Parathyroid adenoma (tissue), 2 donors: Measurements from ENCODE around the gene ECM1.

ENCODE experiments used
- H2AFZ ChIP-seq: fragments of 300-600 bp; sonication (generic); one replicate; pipeline ENCODE4 v1.7.0; 2017; ENCODE audit warnings: antibody characterized with exemption, mild to moderate bottlenecking
- H3K27ac ChIP-seq: fragments of 300-600 bp; sonication (generic); one replicate; pipeline ENCODE4 v1.7.0; 2017
- H3K27me3 ChIP-seq: fragments of 300-600 bp; sonication (generic); one replicate; pipeline ENCODE4 v1.7.0; 2017; ENCODE audit warnings: low read length; ENCODE audit not compliant: control insufficient read depth, insufficient read depth
- H3K36me3 ChIP-seq: fragments of 300-600 bp; sonication (generic); one replicate; pipeline ENCODE4 v1.7.0; 2017; ENCODE audit warnings: low read length; ENCODE audit not compliant: control insufficient read depth, insufficient read depth
- H3K4me1 ChIP-seq: fragments of 300-600 bp; sonication (generic); one replicate; pipeline ENCODE4 v1.7.0; 2017; ENCODE audit warnings: control low read depth
- H3K4me2 ChIP-seq: fragments of 300-600 bp; sonication (generic); one replicate; pipeline ENCODE4 v1.7.0; 2017; ENCODE audit warnings: low read length
- H3K4me3 ChIP-seq: fragments of 300-600 bp; sonication (generic); one replicate; pipeline ENCODE4 v1.7.0; 2017; ENCODE audit warnings: low read depth, low read length
- H3K79me2 ChIP-seq: fragments of 300-600 bp; sonication (generic); one replicate; pipeline ENCODE4 v1.7.0; 2017; ENCODE audit warnings: control low read depth
- H3K9ac ChIP-seq: fragments of 300-600 bp; sonication (generic); one replicate; pipeline ENCODE4 v1.7.0; 2017; ENCODE audit warnings: mild to moderate bottlenecking
- H3K9me3 ChIP-seq: fragments of 300-600 bp; sonication (generic); one replicate; pipeline ENCODE4 v1.7.0; 2017; ENCODE audit warnings: low read length; ENCODE audit not compliant: control insufficient read depth
- CTCF ChIP-seq: fragments of 300-600 bp; sonication (generic); IDR thresholded peaks from one replicate; pipeline ENCODE4 v1.7.0; 2017; ENCODE audit warnings: antibody characterized with exemption, mild to moderate bottlenecking
- donor health status: primary hyperparathyroidism.

ECM1 gene

GRCh38 chr1:150552128-150552910, 44.4 kb downstream of the ECM1 start:
- no peak for TF ChIP-seq CTCF
- H3K4me3 ChIP-seq, result no peak overlapping the region
- H3K9me3 ChIP-seq, result no peaks in the 10 kb centered on the region
- no peaks in the 10 kb centered on the region for H3K4me1 ChIP-seq
- no peaks in the 10 kb centered on the region for H3K27me3 ChIP-seq
- H3K9ac ChIP-seq, result no peak overlapping the region
- no peaks in the 10 kb centered on the region for H3K36me3 ChIP-seq
- no peaks in the 10 kb centered on the region for H3K79me2 ChIP-seq
- H3K27ac ChIP-seq, result peak overlapping the region; percentile 36
- H3K4me2 ChIP-seq, result no peak overlapping the region
- H2AFZ ChIP-seq, result no peak overlapping the region

- no peak overlapping the region for H3K27ac ChIP-seq
- H3K27me3 ChIP-seq, result no peaks in the 10 kb centered on the region
- H3K79me2 ChIP-seq, result no peaks in the 10 kb centered on the region
- H3K9me3 ChIP-seq, result no peaks in the 10 kb centered on the region
- no peak overlapping the region for H3K4me2 ChIP-seq
- H3K9ac ChIP-seq, result no peak overlapping the region
- TF ChIP-seq CTCF, result no peak
- H3K4me3 ChIP-seq, result no peak overlapping the region
- H2AFZ ChIP-seq, result no peak overlapping the region
- no peaks in the 10 kb centered on the region for H3K36me3 ChIP-seq
- no peaks in the 10 kb centered on the region for H3K4me1 ChIP-seq
Observed at GRCh38 chr1:150552911-150553289, 45.0 kb downstream of the ECM1 start.

GRCh38 chr1:150553392-150554085, 45.6 kb downstream of the ECM1 start:
- Histone ChIP-seq H3K9ac (no peak overlapping the region), H3K36me3 (no peaks in the 10 kb centered on the region), H3K27me3 (no peaks in the 10 kb centered on the region), H3K79me2 (no peaks in the 10 kb centered on the region), H3K27ac (no peak overlapping the region), H2AFZ (no peak overlapping the region), H3K4me1 (no peaks in the 10 kb centered on the region), H3K9me3 (no peaks in the 10 kb centered on the region), H3K4me2 (no peak overlapping the region), H3K4me3 (no peak overlapping the region)
- TF ChIP-seq CTCF, result no peak

GRCh38 chr1:150554086-150554452, 46.2 kb downstream of the ECM1 start:
- no peak overlapping the region for H3K9ac ChIP-seq
- no peak overlapping the region for H3K4me3 ChIP-seq
- no peaks in the 10 kb centered on the region for H3K36me3 ChIP-seq
- no peak overlapping the region for H3K27ac ChIP-seq
- H3K4me2 ChIP-seq, result no peak overlapping the region
- TF ChIP-seq CTCF, result no peak
- H3K79me2 ChIP-seq, result no peaks in the 10 kb centered on the region
- H3K9me3 ChIP-seq, result no peaks in the 10 kb centered on the region
- H3K27me3 ChIP-seq, result no peaks in the 10 kb centered on the region
- H3K4me1 ChIP-seq, result no peaks in the 10 kb centered on the region
- H2AFZ ChIP-seq, result no peak overlapping the region
